Nucleus accumbens (tissue), 56 donors: ENCODE measurements around the gene ASB17.
"Not testable (repeated sequence)": the region's sequence is repeated elsewhere in the genome, so short reads cannot be mapped to it uniquely, and the experiment has no call there.

Source experiments
- DNase-seq, 56 donors: peaks; one replicate each; lab custom pipeline; 2025; lab: John Stamatoyannopoulos, UW

Gene ASB17, protein sequence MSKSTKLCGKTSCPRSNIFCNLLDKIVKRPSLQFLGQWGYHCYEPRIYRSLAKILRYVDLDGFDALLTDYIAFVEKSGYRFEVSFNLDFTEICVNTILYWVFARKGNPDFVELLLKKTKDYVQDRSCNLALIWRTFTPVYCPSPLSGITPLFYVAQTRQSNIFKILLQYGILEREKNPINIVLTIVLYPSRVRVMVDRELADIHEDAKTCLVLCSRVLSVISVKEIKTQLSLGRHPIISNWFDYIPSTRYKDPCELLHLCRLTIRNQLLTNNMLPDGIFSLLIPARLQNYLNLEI

DNA sequence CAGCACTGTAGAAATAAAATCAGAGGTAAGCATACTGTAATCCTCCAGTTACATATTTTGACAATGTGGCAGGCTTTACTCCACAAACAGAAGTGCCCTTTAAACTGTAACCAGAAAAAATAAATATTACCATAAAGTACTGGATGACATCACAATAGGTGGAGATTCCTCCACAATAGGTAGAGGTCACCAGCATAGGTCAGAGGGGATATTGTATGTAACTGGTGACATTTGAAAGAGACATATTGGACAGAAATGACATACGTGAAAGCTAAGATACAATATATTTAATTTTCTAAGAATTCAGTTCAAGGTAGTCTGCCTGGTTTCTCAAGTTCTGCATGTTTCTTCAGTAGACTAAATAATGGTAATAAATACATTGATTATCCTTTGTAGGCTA, at the start of gene ASB17:
TSS of gene ASB17 (minus strand) at position 101 of the 400 bp plus-strand sequence. CDS start 113 bp downstream, outside the sequence.
- DNase-seq: no peak

DNA sequence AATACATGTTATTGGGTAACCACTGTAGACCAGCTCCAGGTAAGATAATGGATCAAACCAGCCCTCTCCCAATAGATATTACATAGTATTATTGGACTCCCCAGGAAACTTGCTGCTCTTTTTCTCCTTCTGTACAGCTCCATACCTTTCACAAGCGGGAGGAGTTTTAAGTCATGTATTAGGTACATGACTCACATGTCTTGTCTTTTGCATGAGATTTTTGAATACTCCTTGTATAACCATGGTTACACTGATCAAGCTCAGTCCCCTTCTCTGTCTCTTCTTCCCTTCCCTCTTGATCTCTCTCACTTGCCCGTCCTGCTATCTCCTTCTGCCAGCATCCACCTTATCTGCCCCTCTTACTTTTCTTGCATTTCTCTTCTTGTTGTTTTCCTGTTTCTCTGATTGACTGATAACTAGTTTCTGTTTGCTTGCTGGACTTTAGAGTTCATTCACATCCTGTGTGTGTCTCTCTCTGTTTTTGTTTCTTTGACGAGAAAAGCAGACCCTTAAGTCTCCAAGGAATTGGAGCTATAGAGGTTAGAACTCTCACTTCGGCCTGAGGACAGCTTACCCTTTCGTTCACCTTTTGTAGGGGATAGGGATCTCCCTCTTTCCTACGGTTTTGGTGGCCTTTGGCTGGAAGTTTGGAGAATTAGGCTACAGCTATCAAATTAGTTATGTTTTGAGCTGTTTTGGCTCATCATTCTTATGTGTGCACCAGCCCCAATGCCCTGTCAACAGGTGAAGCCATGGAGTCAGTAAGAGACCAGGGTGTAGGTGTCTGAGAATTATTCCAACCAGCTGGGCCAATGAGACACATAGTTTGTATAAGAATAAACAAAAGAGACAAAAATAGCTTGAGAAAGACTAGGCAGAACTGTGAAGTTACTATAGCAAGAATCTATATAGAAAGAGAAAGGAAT, 49.0 kb upstream of the ASB17 start:
- DNase-seq: no peak

DNA sequence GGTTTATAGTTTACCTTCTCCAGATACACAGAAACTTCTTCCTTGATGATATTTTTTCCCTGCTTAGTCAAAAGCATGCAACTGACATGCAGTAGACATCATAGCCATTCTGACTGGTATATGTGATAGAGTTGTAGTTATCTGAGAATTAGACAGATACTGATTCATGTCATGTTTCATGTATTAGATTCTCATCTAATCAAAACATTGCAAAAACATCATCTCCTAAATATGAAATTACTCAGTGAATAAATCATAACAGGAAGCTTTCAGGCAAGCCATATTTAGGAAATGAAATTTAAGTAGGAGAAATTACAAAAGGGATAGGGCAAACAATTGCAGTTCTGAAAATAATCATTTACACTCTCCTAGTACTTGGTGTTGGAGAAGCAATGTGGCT, 38.4 kb upstream of the ASB17 start:
- DNase-seq: no peak

DNA sequence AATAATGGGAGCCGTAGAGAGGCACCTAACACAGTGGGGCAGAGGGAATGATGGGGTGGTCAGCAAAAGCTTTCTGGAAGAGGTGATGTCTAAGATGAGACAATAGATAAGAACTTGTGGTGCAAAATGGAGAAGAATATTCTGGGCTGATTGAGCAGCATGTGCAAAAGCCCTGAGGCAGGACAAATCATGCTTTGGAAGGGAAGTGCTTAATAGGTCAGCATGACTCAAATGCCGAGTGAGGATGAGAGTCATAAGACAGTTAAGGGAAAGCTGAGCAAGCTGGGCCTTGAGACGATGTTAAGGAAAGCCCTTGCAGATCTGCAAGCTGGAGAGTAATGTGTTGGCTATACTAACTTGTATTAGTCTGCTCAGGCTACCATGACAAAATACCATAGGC, 37.3 kb upstream of the ASB17 start:
- DNase-seq: no peak

DNA sequence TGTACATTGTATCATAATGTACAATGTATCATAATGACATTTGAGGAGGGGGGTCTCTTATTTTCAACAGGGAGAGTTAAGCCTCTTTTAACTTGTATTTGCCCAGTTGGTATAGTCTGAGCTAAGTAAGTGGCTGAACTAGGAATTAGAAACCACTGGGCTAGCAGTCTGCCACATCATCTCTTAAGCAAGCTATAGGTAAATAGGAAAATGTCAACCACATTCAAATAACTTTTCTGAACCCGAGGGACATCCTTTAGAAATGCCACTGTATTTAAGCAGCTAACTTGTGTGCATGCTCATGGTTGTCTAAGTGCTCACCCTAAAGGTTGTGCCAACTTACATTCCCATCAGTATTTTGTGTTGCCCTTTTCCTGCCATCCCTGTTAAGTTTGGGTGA, 35.5 kb upstream of the ASB17 start:
- DNase-seq: no peak

DNA sequence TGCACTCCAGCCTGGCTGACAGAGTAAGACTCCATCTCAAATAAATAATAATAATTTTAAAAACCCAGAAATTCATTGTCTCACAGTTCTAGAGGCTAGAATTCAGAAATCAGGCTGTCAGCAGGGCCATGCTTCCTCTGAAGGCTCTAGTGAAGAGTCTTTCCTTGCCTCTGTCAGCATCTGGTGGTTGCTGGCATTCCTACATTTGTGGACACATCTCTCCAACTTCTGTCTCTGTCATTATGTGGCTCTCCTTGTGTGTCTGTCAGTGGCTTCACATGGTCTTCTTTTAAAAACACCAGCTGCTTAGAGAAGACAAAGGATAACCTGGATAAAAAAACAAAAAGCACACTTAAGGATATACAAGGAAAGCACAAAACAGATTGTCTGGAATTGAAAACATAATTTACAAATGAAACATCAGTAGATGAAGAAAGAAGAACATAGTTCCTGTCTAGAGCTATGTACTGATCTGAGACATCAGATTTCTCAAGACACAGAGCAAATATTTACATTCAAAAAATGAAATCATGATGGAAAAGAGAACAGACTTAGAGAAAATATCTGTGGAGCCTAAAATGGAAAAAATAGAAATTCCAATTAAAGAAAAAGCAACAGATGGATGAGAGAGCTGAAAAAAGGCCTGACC, 32.7 kb upstream of the ASB17 start:
- DNase-seq: no peak

DNA sequence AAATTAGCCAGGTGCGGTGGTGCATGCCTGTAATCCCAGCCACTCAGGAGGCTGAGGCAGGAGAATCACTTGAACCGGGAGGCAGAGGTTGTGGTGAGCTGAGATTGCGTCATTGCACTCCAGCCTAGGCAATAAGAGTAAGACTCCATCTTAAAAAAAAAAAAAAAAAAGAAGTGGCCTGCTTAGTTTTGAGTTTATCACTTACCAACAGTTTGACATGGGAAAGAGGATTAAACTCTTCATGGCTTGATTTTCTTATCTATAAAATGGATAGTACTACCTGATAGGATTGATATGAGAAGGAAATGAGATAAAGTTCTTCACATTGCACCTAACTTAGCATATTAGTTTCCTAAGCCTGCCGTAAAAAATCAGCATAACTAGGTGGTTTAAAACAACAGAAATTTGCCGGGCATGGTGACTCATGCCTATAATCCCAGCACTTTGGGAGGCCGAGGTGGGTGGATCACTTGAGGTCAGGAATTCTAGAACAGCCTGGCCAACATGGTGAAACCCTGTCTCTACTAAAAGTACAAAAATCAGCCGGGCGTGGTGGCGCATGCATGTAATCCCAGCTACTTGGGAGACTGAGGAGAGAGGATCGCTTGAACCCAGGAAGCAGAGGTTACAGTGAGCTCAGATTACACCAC, 32.0 kb upstream of the ASB17 start:
- not testable (repeated sequence) for DNase-seq

DNA sequence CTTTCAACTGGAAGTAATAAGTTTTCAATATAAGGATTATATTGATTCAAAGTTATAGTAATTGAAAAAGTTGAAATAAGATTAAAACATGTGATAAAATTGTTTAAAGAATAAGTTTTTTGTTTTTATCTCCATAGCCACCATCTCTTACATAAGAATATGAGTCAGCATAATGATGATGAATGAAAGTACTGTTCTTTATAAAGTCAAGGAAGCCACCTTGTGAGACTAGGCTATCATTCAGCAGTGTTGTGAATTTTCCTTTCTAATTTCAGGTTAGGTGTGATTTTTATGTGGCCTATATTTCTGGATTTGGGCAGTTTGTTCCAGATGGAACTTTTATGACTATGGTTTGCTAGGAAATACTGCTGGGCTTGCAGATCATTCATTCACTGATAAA, 22.4 kb upstream of the ASB17 start:
- no peak for DNase-seq

DNA sequence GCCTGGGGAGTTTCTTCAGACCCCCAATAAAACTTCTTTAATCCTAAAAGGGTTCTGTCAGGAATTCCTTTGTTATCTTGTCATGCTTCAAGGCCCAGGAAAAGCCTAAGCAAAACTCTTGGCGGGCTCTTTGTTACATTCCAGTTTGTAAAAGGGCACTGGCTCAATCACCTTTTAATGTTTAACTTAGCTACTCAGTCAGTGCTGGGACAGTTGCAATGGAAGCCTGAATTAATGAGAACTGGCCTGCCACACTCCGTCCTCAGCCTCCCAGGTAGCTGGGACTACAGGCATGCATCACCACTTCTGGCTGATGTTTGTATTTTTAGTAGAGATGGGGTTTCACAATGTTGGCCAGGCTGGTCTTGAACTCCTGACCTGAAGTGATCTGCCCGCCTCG, 21.3 kb upstream of the ASB17 start:
- DNase-seq: no peak

DNA sequence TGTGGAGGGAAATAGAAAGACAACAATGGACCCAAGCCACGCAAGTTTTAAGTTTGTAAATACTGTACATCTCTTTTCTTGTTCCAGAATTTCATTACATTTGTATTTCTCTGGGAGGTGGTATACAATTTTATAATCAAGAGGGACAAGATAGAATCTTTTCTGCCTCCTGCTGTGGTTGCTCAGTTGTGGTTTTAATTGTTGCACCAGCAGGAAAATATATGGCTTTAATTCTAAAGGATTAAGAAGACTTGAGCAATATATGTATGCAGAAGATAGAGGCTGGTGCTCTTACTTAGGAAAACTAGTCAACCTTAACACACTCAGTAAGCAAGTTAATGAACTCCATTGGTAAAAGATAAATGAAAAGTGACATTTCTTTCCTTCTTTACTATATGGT, 19.8 kb upstream of the ASB17 start:
- DNase-seq: no peak

DNA sequence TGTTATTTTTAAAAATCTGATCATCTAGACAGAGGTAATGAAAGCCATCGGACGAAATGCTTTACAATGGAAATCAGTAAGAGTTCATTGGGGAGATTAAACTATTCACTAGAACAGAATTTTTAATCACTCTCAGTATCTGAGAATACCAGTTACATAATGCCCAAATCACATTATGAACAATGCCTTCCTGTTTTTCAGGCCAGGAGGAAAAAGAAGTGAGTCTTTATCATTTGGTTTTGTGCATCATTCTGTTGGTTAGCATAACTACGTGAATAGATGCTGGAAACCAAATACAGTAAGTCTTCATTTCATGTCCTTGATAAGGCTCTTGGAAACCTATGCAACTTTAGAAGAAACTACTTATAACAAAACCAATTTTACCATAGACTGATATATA, 18.0 kb upstream of the ASB17 start:
- DNase-seq: no peak

DNA sequence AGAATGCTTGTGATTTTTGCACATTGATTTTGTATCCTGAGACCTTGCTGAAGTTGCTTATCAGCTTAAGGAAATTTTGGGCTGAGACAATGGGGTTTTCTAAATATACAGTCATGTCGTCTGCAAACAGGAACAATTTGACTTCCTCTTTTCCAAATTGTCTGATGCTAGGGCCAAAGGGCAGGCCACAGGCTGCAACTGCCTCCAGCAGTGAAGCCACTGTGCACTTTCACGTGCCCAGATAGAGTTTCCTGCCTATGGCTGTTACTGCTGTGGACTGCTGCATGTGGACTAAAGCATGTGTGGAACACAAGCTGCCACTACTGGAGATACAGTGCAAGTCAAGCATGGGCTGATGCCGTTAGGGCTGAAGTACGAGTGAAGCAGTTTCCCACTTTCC, 10.8 kb upstream of the ASB17 start:
- peak in 1 of 56 donors; percentile 0 for DNase-seq

DNA sequence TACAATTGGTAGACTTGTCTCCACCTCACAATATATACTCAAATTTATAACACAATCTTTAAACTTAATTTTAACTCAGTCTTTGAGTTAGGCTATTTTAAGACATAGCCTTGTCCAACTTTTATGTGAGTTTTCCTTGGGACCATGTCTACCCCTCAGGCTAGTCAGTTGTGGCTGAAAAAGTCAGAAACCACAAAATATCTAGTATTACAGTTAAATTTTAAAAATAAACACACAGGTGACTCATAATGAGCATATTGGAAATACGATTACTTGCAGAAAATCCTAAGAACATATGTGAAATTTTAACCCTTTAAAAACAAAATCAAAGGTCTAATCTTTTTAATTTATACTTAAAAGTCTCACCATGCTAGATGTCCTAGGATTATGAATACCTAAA, 4.8 kb upstream of the ASB17 start:
- no peak for DNase-seq

DNA sequence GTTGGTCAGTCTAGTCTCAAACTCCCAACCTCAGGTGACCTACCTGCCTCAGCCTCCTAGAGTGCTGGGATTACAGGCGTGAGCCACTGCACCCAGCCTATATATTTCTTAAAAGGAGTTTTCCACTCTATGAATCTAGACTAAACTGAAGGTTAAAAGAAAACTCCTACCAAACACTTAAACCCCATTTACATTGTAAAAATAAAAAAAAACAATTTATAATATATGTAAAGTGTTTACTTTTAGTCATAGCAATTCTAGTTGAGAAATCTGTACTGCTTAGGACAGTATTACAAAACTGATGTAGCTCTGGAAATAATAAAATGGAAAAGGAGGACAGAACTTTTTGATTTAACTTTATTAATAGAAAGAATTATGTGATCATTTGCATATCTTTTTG, 9.5 kb downstream of the ASB17 start:
- no peak for DNase-seq

DNA sequence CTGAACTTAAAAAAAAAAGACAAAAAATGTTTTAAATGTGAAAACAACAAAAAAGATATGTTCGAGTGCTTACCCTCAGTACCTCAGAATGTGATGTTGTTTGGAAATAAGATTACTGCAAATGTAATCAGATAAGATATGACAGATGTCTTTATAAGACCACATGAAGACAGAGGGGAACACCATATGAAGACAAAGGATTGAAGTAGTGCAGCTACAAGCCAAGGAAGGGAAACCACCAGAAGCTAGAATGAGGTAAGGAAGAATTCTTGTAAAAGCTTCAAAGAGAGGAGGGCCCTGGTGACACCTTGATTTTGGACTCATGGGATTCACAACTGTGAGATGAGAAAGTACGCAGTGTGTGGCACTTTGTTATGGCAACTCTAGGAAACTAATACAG, 15.4 kb downstream of the ASB17 start:
- no peak for DNase-seq

DNA sequence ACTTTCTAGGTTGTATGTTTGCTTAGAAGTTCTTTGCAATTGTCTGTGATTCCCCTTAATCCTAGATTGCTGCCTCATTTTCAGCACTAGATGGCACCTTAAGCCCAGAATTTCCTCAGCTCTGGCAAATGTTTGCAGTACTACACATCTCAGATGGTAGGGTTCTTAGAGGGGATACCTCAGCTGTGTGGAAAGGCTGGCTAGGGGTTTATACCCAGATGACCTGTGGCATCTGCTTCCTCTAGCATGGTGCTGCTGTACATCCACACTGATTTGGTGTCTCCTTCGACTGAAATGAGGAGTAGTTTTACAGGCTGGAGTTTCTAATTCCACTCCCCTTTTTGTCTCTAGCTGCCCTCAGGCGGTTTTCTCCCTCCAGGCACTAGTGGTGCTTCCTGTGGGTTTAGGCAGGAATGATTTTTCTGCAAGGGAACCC, 23.5 kb downstream of the ASB17 start:
- DNase-seq: peak in 15 of 56 donors; percentile 0 to 24 (median 2)

DNA sequence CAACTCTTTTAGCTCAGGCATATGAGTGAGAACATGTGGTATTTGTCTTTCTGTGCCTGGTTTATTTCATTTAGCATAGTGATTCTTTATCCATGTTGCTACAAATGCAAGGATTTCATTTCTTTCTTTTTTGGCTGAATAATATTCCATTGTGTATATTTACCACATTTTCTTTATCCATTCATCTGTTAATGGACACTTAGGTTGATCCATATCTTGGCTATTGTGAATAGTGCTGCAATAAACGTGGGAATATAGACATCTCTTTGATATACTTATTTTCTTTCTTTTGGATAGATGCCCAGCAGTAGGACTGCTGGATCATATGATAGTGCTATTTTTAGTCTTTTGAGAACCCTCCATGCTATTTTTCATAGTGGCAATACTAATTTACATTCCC, 30.8 kb downstream of the ASB17 start:
- DNase-seq: no peak

DNA sequence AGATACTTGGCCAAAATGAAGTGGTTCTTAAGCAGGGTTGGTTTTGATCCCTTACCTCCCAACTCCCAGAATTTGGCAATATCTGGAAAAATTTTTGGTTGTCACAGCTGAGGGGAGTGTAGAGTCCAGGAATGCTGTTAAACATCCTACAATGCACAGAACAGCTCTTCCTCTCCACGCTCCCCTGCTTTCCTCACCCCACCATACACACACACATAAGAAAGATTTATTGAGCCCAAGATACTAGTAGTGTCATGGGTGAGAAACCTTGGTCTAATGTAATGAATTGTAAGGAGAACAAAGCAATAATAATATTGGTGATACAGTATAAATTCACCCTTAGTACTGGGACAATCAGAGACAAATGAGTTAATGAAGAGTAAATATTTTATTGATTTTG, 47.8 kb downstream of the ASB17 start:
- no peak for DNase-seq

DNA sequence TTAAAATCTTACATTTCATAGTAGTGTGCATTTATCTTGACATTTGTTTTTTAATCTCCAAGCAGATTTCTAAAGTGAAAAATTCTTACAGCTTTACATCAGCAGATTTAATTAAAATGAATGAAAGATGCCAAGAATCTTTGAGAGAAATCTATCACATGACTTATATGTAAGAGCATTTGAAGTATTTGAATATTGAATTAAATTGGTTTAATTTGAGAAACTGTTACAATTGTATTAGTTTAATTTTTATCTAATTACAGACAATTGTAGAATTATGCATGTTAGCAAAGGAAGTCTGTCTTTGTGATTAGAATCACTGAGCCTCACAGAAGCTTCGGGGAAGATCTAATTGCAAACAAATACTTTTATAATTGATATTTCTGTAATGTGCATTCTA, 52.2 kb downstream of the ASB17 start:
- no peak for DNase-seq

DNA sequence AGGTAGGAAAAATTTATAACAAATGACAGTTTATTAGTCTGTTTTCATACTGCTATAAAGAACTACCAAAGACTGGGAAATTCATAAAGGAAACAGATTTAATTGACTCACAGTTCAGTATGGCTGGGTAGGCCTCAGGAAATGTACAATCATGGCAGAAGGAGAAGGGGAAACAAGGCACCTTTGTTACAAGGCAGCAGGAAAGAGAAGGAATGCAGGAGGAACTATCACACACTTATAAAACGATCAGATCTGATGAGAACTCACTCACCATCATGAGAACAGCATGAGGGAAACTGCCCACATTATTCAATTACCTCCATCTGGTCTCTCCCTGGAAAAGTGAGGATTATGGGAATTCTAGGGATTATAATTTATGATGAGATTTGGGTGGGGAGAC, 61.3 kb downstream of the ASB17 start:
- no peak for DNase-seq
